ENCODE measurements around the gene AASDH.
A peak's percentile ranks its signal among the peaks of the same experiment; 100 is the strongest.

DNA sequence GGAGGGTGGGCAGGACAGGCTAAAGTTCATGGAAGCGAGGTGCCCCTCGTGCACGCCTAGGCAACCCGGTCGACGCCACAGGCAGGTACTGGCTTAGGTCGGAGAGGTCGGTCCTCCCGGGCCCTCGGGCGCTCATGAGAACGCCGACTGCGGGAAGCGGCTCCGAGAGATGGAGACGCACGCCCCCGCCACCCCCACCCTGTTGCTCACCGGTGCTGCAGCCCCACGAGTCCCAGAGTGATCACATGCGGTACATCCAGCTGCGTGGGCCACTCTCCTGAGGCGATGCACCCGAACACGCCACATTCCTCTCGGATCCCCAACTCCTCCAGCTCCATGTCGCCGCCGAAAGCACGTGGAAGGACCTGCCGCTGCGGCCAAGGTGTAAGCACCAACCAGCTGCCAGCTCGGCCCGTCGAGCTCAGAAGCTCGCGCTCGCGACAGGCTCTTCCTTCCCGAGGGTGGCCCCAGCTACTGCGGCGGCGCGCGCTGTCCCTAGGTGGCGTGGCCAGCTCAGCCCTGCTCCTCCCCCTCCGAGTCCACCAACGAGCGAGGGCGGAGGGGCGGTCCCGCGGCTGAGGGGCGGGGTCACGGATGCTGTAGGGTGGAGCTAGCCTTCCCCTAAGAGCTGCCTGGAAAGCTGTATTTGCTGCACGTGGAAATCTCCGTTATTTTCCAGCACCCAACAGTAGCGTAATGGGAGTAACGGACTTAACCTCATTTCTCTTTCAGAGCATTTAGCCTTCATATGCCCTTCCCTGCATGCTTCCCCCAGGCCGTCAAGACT, 48.0 kb upstream of the AASDH start, which contains the start of gene PPAT:
- TF ChIP-seq, protein P1, sequence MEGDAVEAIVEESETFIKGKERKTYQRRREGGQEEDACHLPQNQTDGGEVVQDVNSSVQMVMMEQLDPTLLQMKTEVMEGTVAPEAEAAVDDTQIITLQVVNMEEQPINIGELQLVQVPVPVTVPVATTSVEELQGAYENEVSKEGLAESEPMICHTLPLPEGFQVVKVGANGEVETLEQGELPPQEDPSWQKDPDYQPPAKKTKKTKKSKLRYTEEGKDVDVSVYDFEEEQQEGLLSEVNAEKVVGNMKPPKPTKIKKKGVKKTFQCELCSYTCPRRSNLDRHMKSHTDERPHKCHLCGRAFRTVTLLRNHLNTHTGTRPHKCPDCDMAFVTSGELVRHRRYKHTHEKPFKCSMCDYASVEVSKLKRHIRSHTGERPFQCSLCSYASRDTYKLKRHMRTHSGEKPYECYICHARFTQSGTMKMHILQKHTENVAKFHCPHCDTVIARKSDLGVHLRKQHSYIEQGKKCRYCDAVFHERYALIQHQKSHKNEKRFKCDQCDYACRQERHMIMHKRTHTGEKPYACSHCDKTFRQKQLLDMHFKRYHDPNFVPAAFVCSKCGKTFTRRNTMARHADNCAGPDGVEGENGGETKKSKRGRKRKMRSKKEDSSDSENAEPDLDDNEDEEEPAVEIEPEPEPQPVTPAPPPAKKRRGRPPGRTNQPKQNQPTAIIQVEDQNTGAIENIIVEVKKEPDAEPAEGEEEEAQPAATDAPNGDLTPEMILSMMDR (IDR thresholded peaks at IDR 0.05), result peak; percentile 19
- no peak for TF ChIP-seq EZH2 (IDR thresholded peaks at IDR 0.05; ENCODE audit: borderline replicate concordance, insufficient read depth, low read depth, low read length, poor library complexity, severe bottlenecking)

All from B cell (primary cell).